GM23338 (cell line): Measurements from ENCODE around the gene RAPGEF5.

Experiments used
- CTCF ChIP-seq, 2 experiments: fragments of 200-600 bp in 1 of 2; sonication (generic) in 1 of 2; conservative IDR thresholded peaks; 2 replicates each; pipeline versions ENCODE4 v1.5.1 to v1.6.1; 2016 to 2017; ENCODE audit warnings: antibody characterized with exemption in 2 of 2, low read depth in 2 of 2, mild to moderate bottlenecking in 2 of 2, moderate library complexity in 1 of 2
- ETS1 ChIP-seq: IDR thresholded peaks from 2 replicates; pipeline ENCODE4 v1.6.1; 2016; ENCODE audit warnings: antibody characterized with exemption
- REST ChIP-seq: IDR thresholded peaks from one replicate; pipeline ENCODE4 v1.6.1; 2018; ENCODE audit warnings: antibody characterized with exemption; ENCODE audit not compliant: unreplicated experiment

GRCh38 chr7:22318376-22318775 is 38.6 kb downstream of the RAPGEF5 start:
- TF ChIP-seq CTCF (conservative IDR thresholded peaks at IDR 0.05; ENCODE audit: low read depth in 2 of 2) (no peak), ETS1 (no peak), REST (no peak)
